Measurements from ENCODE around the gene TMPRSS6.

The TMPRSS6 gene

DNA sequence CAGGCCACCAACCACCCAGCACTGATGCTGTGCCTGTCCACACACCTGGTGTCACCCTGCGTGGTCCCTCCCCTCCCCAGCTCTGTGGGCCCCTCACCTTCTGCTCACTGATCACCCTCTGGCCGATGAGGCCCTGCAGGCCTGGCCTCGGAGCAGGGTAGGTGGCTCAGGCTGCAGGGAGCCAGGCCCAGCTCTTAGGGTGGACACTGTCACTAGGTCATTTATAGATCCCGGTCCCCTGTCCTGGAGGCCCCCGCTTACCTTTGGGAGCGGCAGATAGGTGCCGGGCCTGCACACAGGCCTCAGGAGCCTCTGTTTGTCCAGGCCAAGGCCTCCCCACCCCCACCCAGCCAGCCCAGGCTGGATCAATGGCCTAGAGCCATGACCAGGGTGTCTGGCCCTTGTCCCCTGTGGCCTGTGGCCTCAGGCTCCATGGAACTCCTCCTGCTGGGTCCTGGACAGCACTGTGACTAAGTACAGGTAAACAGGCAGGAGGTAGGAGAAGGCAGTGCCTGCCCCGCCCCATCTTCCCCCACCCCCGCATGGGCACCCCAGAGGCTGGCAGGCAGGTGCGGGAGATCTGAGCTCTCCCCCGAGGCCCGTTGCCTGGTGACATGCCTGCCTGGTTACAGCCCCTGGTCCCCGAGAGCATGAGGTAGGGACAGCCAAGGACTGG, at the start of gene TMPRSS6:
TMPRSS6 (minus strand) TSS at position 472 of the 676 bp plus-strand sequence. CDS start 6,296 bp downstream, outside the sequence.
- no peaks in the 10 kb centered on the region for H3K9me3 ChIP-seq (ENCODE audit: low read length)
- peaks cover under 1 to 15% of the 10 kb centered on the region in 2 donors for H3K27me3 ChIP-seq (ENCODE audit: control insufficient read depth in 1 of 2, insufficient read depth in 2 of 2, low read length in 2 of 2)
- H3K9ac ChIP-seq (ENCODE audit: low read length) = no peak within 1 kb of the TSS
- H3K36me3 ChIP-seq (ENCODE audit: insufficient read depth, low read length) = no peaks in the 10 kb centered on the region
- H3K4me3 ChIP-seq (ENCODE audit: low read depth in 1 of 2, low read length in 2 of 2) = no peak within 1 kb of the TSS
- no peak within 1 kb of the TSS for H3K27ac ChIP-seq (ENCODE audit: low read depth, low read length)
- H3K4me1 ChIP-seq (ENCODE audit: insufficient read depth, low read length) = no peaks in the 10 kb centered on the region

DNA sequence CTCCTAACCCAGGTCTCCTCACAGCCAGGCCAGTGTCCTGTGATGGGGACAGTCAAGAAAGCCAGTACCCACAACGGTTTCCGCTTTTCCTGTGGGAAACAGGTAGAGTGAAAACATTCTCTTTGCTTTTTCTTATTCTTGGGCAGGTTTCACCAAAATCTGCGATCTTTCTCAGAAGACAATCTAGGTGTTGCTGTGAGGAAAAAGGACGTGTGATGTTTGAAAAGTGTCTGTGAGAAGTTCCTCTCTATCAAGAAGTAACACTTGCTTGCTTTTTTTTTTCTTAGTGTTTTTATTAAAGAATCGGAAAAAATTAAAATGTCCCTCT, 49.4 kb upstream of the TMPRSS6 start:
- no peaks in the 10 kb centered on the region for H3K27me3 ChIP-seq (ENCODE audit: control insufficient read depth in 1 of 2, insufficient read depth in 2 of 2, low read length in 2 of 2)

DNA sequence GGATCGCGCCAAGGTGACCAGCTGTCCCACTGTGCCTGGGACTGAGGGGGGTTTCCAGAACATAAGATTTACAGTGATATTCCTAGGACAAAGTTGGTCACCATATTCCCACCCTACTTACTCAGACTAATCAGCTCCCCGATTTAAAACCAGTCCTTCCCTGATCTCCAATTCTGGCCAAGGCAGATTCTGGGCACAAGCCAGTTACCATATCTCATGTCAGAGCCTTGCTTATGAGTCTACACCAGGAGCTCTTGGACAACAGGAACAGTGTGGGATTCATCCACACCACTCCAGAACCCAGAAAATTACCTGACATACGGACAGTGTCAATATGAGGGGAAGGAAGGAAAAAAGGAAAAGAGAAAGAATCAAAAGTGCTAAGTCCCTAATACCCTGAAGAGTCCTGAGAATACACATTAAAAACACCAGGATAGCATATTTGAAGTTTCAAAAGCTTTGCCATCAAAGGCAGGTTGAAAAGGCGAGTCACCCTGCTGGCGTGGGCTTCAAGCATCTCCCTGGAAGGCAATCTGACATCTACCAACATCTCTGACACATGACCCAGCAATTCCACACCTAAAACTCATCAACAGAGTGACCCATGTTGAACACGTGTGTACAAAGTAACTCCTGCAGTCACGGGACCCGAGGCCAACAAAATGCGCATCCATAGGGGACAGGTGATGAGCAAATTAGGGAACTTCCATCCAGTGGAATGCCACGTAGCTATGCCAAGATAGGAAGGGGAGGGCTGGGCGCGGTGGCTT, 48.2 kb upstream of the TMPRSS6 start:
- H3K27me3 ChIP-seq (ENCODE audit: control insufficient read depth in 1 of 2, insufficient read depth in 2 of 2, low read length in 2 of 2) = no peaks in the 10 kb centered on the region
- no peak overlapping the region for H3K4me3 ChIP-seq (ENCODE audit: low read depth in 1 of 2, low read length in 2 of 2)
- no peaks in the 10 kb centered on the region for H3K9me3 ChIP-seq (ENCODE audit: low read length)
- H3K36me3 ChIP-seq (ENCODE audit: insufficient read depth, low read length) = no peaks in the 10 kb centered on the region
- no peak overlapping the region for H3K27ac ChIP-seq (ENCODE audit: low read depth, low read length)
- H3K4me1 ChIP-seq (ENCODE audit: insufficient read depth, low read length) = no peaks in the 10 kb centered on the region
- no peak overlapping the region for H3K9ac ChIP-seq (ENCODE audit: low read length)

More for the DNA sequence above, 49.4 kb upstream of the TMPRSS6 start:
- Histone ChIP-seq H3K9me3 (ENCODE audit: low read length) (no peaks in the 10 kb centered on the region), H3K4me1 (ENCODE audit: insufficient read depth, low read length) (no peaks in the 10 kb centered on the region), H3K9ac (ENCODE audit: low read length) (no peak overlapping the region), H3K4me3 (ENCODE audit: low read depth in 1 of 2, low read length in 2 of 2) (no peak overlapping the region), H3K27ac (ENCODE audit: low read depth, low read length) (no peak overlapping the region), H3K36me3 (ENCODE audit: insufficient read depth, low read length) (no peaks in the 10 kb centered on the region)

DNA sequence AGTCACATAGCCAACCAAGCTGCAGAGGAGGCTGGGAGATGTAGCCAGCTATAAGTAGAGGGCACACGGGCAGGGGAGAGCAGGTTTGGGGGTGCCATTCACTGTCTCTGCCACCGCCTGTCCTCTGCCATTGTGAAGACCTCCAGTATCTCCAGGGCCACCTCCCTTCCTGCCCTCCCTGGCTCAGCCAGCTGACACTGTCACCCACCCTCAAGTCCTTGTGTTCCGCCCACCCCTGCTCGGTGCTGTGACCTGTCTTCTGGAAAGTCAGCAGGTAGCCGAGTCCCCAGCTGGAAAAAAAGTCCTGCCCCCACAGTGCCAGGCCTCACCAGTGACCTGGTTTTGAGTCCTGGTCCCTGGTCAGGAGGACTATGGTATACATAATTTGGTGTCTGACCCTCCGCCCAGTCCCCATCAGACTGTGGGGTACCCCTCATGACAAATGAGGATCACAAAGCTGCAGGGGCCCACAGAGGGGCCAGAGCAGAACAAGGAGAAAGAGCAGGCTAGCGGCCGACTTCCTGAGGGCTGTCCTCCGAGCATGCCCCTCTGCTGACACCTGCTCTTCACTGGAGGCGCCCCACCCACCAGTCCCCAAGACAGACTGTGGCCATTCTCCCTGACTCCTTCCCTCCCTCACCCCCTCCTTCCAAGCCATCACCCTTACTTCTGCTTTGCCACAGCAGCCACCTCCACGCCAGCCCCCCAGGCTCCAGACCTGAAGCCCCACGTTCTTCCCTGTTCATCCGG, 47.3 kb upstream of the TMPRSS6 start:
- H3K9me3 ChIP-seq (ENCODE audit: low read length) = no peaks in the 10 kb centered on the region
- no peak overlapping the region for H3K9ac ChIP-seq (ENCODE audit: low read length)
- no peaks in the 10 kb centered on the region for H3K36me3 ChIP-seq (ENCODE audit: insufficient read depth, low read length)
- no peak overlapping the region for H3K27ac ChIP-seq (ENCODE audit: low read depth, low read length)
- no peak overlapping the region for H3K4me3 ChIP-seq (ENCODE audit: low read depth in 1 of 2, low read length in 2 of 2)
- H3K4me1 ChIP-seq (ENCODE audit: insufficient read depth, low read length) = no peaks in the 10 kb centered on the region
- no peaks in the 10 kb centered on the region for H3K27me3 ChIP-seq (ENCODE audit: control insufficient read depth in 1 of 2, insufficient read depth in 2 of 2, low read length in 2 of 2)

DNA sequence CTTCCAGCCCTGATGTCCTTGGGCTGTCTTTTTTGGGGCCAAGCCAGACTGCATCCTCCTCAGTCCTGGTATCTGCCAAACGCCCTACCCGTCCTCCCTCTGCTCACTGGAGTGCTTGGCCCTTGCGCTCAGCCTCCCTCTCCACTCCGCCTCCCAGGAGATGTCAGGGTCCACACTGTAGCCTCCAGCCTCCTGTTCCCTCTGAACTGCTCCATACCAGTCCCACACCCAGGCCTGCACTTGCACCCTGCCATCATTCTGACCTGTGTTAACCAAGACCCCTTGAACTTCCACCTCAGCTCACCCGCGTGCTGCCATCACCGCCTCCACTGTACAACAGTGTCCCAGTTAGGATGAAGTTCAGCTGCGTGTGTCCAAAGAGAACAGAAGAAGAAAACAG, 46.5 kb upstream of the TMPRSS6 start:
- no peak overlapping the region for H3K9ac ChIP-seq (ENCODE audit: low read length)
- no peaks in the 10 kb centered on the region for H3K4me1 ChIP-seq (ENCODE audit: insufficient read depth, low read length)
- no peaks in the 10 kb centered on the region for H3K9me3 ChIP-seq (ENCODE audit: low read length)
- no peak overlapping the region for H3K4me3 ChIP-seq (ENCODE audit: low read depth in 1 of 2, low read length in 2 of 2)
- H3K27me3 ChIP-seq (ENCODE audit: control insufficient read depth in 1 of 2, insufficient read depth in 2 of 2, low read length in 2 of 2) = no peaks in the 10 kb centered on the region
- no peak overlapping the region for H3K27ac ChIP-seq (ENCODE audit: low read depth, low read length)
- H3K36me3 ChIP-seq (ENCODE audit: insufficient read depth, low read length) = no peaks in the 10 kb centered on the region

DNA sequence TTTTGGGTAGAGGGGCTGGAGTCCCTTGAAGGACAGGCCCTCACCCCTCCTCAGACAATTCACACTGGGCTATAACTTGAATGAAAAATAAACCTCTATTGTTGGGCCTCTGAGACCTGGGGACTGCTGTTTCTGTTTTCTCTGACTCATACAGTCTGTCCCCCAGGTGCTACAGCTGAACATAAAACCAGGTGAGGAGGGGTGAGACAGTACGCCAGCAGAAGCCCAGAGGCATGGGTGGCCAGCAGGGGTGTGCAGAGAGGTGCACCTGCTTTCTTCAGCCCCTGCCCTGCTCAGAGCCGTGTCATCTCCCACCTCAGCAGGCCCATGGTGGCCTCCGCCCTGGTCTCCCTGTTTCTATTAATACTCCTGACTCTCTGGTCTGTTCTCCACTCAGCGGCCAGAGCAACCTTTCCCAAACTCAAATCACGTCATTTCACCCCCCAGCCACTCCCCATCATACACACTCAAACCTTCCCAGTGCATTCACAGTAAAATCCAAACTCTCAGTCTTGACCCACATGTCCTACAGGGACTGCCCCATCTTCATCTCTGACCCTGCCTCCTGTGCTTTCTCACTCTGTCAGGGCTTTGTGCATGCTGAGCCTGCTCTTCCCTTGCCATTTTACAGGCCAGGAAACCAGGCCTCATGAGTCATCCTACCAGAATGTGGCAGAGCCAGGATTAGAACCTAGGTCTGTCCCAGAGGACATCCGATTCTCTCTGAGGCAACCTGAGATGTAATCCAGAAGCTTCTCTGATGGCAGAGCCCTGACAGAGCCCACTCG, 45.6 kb upstream of the TMPRSS6 start:
- no peaks in the 10 kb centered on the region for H3K4me1 ChIP-seq (ENCODE audit: insufficient read depth, low read length)
- no peak overlapping the region for H3K9ac ChIP-seq (ENCODE audit: low read length)
- no peaks in the 10 kb centered on the region for H3K36me3 ChIP-seq (ENCODE audit: insufficient read depth, low read length)
- H3K9me3 ChIP-seq (ENCODE audit: low read length) = no peaks in the 10 kb centered on the region
- no peak overlapping the region for H3K4me3 ChIP-seq (ENCODE audit: low read depth in 1 of 2, low read length in 2 of 2)
- no peaks in the 10 kb centered on the region for H3K27me3 ChIP-seq (ENCODE audit: control insufficient read depth in 1 of 2, insufficient read depth in 2 of 2, low read length in 2 of 2)
- H3K27ac ChIP-seq (ENCODE audit: low read depth, low read length) = no peak overlapping the region

DNA sequence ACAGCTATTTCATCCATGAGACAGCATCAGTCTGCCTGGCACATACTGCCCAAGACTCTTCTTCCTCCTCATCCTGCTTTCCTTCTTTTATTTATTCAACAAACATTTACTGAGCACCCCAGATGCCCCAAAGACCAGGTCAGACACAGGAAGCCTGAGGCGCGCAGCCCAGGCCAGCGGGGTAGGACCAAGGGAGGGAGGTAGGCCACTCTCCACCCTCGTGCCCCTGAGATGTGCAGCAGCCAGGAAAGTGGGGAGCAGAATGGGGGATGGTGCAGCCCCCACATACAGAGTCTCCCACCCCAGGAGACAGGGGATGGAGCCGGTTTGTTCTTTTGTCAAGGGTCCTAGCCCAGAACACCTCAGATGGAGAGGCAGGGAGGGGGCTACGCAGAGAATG, 44.4 kb upstream of the TMPRSS6 start:
- Histone ChIP-seq H3K36me3 (ENCODE audit: insufficient read depth, low read length) (no peaks in the 10 kb centered on the region), H3K4me3 (ENCODE audit: low read depth in 1 of 2, low read length in 2 of 2) (no peak overlapping the region), H3K9ac (ENCODE audit: low read length) (no peak overlapping the region), H3K4me1 (ENCODE audit: insufficient read depth, low read length) (no peaks in the 10 kb centered on the region), H3K27me3 (ENCODE audit: control insufficient read depth in 1 of 2, insufficient read depth in 2 of 2, low read length in 2 of 2) (no peaks in the 10 kb centered on the region), H3K27ac (ENCODE audit: low read depth, low read length) (no peak overlapping the region), H3K9me3 (ENCODE audit: low read length) (no peaks in the 10 kb centered on the region)

DNA sequence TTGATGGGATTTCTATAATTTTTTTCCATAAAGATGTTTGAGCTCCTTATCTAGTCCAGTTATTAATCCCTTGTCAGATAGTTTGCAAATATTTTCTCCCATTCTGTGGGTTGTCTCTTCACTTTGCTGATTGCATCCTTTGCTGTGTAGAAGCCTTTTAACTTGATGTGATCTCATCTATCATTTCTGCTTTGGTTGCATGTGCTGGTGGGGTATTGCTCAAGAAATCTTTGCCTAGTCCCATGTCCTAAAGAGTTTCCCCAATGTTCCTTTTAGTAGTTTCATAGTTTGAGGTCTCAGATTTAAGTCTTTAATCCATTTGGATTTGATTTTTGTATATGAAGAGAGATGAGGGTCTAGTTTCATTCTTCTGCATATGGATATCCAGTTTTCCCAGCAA, 41.9 kb upstream of the TMPRSS6 start:
- Histone ChIP-seq H3K27ac (ENCODE audit: low read depth, low read length) (no peak overlapping the region), H3K9me3 (ENCODE audit: low read length) (no peaks in the 10 kb centered on the region), H3K36me3 (ENCODE audit: insufficient read depth, low read length) (no peaks in the 10 kb centered on the region), H3K9ac (ENCODE audit: low read length) (no peak overlapping the region), H3K27me3 (ENCODE audit: control insufficient read depth in 1 of 2, insufficient read depth in 2 of 2, low read length in 2 of 2) (no peaks in the 10 kb centered on the region), H3K4me1 (ENCODE audit: insufficient read depth, low read length) (no peaks in the 10 kb centered on the region), H3K4me3 (ENCODE audit: low read depth in 1 of 2, low read length in 2 of 2) (no peak overlapping the region)

DNA sequence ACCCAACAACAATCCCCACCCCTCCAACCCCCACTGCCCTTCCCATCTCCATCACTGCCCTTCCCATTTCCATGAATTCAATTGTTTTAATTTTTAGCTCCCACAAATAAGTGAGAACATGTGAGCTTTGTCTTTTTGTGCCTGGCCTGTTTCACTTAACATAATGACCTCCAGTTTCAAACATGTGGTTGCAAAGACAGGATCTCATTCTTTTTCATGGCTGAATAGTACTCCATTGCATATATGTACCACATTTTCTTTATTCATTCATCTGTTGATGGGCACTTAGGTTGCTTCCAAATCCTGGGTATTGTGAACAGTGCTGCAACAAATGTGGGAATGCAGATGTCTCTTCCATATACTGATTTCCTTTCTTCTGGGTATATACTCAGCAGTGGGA, 41.2 kb upstream of the TMPRSS6 start:
- H3K27me3 ChIP-seq (ENCODE audit: control insufficient read depth in 1 of 2, insufficient read depth in 2 of 2, low read length in 2 of 2) = no peaks in the 10 kb centered on the region
- H3K27ac ChIP-seq (ENCODE audit: low read depth, low read length) = no peak overlapping the region

DNA sequence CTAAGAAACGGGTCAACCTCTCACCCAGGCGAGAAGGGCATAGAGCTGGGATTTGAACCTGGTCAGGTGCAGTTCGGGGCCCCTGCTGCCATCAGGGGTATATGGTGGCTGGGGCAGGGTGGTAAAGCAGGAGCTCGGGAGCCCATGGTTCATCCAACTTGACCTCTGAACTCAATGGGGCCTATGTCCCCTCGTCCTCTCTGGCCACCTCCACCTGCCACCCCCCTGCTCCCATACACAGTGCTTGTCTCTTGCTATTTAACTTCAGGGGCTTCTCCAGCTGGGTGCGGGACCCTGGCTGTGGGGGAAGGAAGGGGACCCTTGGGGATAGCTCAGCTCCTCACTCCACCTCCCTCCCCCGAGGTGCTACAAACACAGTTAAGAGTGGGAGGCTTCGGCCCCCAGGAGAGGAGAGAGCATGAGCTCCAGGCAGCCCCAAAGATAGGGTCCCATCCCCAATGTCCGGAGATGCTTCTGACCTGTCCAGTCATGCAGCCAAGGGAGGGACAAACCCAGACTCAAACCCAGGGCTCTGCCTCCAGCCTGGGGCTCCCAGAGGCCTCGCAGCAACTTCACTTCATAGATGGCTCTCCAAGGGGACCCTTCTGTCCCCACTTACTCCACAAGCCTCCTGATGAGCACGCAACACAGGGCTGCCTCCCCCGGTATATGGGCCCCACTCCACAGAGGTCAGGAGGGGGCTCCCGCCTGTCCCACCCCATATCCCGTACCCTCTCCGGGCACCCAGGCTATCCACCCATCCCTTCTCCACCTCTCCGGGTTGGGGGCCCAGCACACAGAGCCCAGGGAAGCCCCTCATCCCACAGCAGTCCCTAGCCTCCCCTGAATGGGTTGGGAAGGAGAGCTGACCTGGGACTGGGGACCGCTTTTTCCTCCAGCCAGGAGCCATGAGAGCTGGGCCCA, 39.5 kb upstream of the TMPRSS6 start:
- H3K4me3 ChIP-seq (ENCODE audit: low read depth in 1 of 2, low read length in 2 of 2) = no peak overlapping the region
- H3K27me3 ChIP-seq (ENCODE audit: control insufficient read depth in 1 of 2, insufficient read depth in 2 of 2, low read length in 2 of 2) = peaks cover 0 to 12% of the 10 kb centered on the region in 2 donors
- H3K9ac ChIP-seq (ENCODE audit: low read length) = no peak overlapping the region
- H3K27ac ChIP-seq (ENCODE audit: low read depth, low read length) = no peak overlapping the region
- H3K9me3 ChIP-seq (ENCODE audit: low read length) = no peaks in the 10 kb centered on the region
- H3K4me1 ChIP-seq (ENCODE audit: insufficient read depth, low read length) = no peaks in the 10 kb centered on the region
- H3K36me3 ChIP-seq (ENCODE audit: insufficient read depth, low read length) = no peaks in the 10 kb centered on the region

More for the DNA sequence above, 41.2 kb upstream of the TMPRSS6 start:
- H3K4me1 ChIP-seq (ENCODE audit: insufficient read depth, low read length) = no peaks in the 10 kb centered on the region
- H3K36me3 ChIP-seq (ENCODE audit: insufficient read depth, low read length) = no peaks in the 10 kb centered on the region
- no peak overlapping the region for H3K4me3 ChIP-seq (ENCODE audit: low read depth in 1 of 2, low read length in 2 of 2)
- H3K9ac ChIP-seq (ENCODE audit: low read length) = no peak overlapping the region
- no peaks in the 10 kb centered on the region for H3K9me3 ChIP-seq (ENCODE audit: low read length)

Measured in muscle layer of colon (tissue), 2 donors.